RWPE2 (cell line): Measurements from ENCODE around the gene SYNPO2L.
A peak's percentile ranks its signal among the peaks of the same experiment; 100 is the strongest.
"Not testable (repeated sequence)": the region's sequence is repeated elsewhere in the genome, so short reads cannot be mapped to it uniquely, and the experiment has no call there.

Experiments used
- ATAC-seq: fragments of 200-7000 bp; cut with Tn5 transposase; 3 replicates; pipeline ENCODE4 v1.9.1; 2021; ENCODE audit warnings: low read depth
- DNase-seq: peaks from one replicate; pipeline ENCODE4 v3.0.0-alpha.2; 2020; ENCODE audit warnings: low spot score
- H3K27ac ChIP-seq: fragments of 450-650 bp; 2 replicates; pipeline ENCODE4 v1.5.1; 2017; ENCODE audit warnings: mild to moderate bottlenecking; ENCODE audit not compliant: poor library complexity, severe bottlenecking
- H3K27me3 ChIP-seq: fragments of 250-450 bp; sonication (Bioruptor Pico); 2 replicates; pipeline ENCODE4 v1.5.1; 2021; ENCODE audit warnings: mild to moderate bottlenecking, moderate library complexity; ENCODE audit not compliant: insufficient read depth, poor library complexity, severe bottlenecking
- H3K36me3 ChIP-seq: fragments of 250-450 bp; sonication (Bioruptor Pico); 2 replicates; pipeline ENCODE4 v1.5.1; 2020; ENCODE audit warnings: low read depth, mild to moderate bottlenecking, moderate library complexity
- H3K4me1 ChIP-seq: fragments of 250-450 bp; sonication (Bioruptor Pico); 2 replicates; pipeline ENCODE4 v1.5.1; 2021; ENCODE audit warnings: mild to moderate bottlenecking, moderate library complexity; ENCODE audit not compliant: insufficient read depth, poor library complexity, severe bottlenecking
- H3K4me3 ChIP-seq: fragments of 250-450 bp; sonication (Bioruptor Pico); 2 replicates; pipeline ENCODE4 v1.5.1; 2021; ENCODE audit warnings: mild to moderate bottlenecking, moderate library complexity; ENCODE audit not compliant: severe bottlenecking
- H3K9me3 ChIP-seq: fragments of 250-450 bp; sonication (Bioruptor Pico); 2 replicates; pipeline ENCODE4 v1.5.1; 2021; ENCODE audit warnings: mild to moderate bottlenecking, moderate library complexity; ENCODE audit not compliant: severe bottlenecking
- TF ChIP-seq, protein P1 (sequence below): fragments of 450-650 bp; IDR thresholded peaks from one replicate; pipeline ENCODE4 v1.5.1; 2017; ENCODE audit warnings: mild to moderate bottlenecking, moderate library complexity; ENCODE audit not compliant: poor library complexity, severe bottlenecking

Gene SYNPO2L

DNA sequence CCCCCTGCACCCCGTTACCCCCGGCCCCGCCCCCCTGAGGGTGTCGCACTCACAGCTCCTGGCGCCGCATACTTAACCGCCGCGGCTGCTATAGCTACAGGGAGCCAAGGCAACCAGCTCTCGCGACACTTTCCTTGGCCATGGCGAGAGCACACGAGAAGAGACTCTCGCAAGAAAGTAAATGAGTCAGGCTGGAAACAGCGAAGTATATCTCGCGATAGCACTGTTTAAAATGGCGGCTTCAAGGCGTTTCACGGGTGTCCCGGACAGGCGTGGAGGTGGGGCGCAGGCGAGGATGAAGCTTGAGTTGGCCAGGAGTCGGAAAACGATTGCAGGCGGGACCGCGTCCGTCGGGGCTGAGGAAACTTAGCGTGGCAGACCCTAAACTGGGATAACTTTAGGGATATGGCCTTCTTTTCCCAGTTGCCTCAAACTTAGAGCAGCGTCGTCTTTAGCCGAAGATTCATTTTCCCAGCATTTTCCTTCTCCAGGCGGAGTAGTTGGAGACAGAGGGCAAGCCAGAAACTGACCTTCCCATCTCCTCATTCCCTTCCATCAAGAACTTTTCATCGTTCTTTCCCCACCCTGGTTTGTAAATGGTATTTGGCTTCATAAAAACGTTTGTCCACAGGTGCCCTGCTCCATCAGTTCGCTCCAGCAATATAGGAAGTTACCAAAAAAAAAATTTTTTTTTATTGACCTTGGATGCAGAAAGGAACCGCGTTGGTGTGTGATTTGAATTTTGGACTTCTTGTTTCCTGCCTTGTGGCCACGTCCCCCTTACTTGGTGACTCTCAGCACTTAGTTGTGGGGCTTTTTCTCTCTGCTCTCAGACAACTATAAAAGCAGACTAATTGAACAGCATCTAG is 29.7 kb downstream of the SYNPO2L start:
- peaks cover 14% of the 10 kb centered on the region for H3K4me1 ChIP-seq
- TF ChIP-seq, protein P1, sequence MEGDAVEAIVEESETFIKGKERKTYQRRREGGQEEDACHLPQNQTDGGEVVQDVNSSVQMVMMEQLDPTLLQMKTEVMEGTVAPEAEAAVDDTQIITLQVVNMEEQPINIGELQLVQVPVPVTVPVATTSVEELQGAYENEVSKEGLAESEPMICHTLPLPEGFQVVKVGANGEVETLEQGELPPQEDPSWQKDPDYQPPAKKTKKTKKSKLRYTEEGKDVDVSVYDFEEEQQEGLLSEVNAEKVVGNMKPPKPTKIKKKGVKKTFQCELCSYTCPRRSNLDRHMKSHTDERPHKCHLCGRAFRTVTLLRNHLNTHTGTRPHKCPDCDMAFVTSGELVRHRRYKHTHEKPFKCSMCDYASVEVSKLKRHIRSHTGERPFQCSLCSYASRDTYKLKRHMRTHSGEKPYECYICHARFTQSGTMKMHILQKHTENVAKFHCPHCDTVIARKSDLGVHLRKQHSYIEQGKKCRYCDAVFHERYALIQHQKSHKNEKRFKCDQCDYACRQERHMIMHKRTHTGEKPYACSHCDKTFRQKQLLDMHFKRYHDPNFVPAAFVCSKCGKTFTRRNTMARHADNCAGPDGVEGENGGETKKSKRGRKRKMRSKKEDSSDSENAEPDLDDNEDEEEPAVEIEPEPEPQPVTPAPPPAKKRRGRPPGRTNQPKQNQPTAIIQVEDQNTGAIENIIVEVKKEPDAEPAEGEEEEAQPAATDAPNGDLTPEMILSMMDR: no peak
- peak; percentile 91 for ATAC-seq
- H3K36me3 ChIP-seq: no peaks in the 10 kb centered on the region; the same call in 1 of the 2 replicates
- no peaks in the 10 kb centered on the region for H3K9me3 ChIP-seq
- peak; percentile 92 for DNase-seq
- H3K27ac ChIP-seq: peak overlapping the region; percentile 60
- peak overlapping the region; percentile 53 for H3K4me3 ChIP-seq
- no peaks in the 10 kb centered on the region for H3K27me3 ChIP-seq

DNA sequence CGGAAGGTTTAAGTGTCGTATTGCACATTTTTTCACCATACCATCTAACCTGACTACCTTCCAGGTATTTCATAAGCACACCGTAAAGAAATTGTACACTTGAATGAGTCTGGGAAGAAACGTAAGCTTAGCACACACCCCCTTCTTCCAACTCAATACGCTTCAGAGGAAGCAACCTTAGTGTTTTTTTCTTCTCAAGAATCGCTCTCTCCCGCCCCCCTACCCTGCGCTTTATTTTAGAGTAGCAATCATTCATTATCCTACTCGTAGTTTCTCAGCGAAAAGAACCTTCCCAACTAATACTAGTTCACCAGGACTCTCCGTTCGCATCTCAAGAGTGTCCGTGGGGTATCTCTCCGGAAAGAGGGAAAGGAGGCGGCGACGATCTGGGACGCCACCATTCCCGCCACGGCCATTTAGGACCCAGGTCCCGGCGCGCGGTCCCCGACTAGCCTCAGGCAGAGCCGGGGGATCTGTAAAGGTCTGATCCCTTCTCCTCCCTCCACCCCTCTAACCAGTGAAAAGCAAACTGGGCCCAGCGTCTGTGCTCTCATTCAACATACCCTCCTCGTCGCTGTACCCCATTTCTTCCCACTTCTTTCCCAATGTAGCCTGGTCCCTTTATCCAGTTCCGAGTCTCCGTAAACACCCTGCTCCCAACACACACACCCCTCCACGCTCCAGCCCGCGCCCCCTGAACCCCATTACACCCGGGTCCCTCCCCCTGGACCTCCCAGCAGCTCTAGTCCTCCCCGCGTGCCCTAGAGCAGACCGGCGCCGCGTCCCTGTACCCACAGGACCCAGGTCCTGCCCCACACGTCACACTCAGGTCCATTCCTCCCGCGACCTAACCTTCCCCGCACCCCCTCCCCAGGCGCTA is 30.6 kb downstream of the SYNPO2L start:
- Histone ChIP-seq H3K4me1 (peaks cover 14% of the 10 kb centered on the region), H3K4me3 (peak overlapping the region; percentile 53), H3K9me3 (no peaks in the 10 kb centered on the region), H3K36me3 (no peaks in the 10 kb centered on the region; the same call in 1 of the 2 replicates), H3K27me3 (no peaks in the 10 kb centered on the region), H3K27ac (peak overlapping the region; percentile 60)
- TF ChIP-seq, protein P1: no peak
- peak; percentile 60 for ATAC-seq
- DNase-seq: no peak

DNA sequence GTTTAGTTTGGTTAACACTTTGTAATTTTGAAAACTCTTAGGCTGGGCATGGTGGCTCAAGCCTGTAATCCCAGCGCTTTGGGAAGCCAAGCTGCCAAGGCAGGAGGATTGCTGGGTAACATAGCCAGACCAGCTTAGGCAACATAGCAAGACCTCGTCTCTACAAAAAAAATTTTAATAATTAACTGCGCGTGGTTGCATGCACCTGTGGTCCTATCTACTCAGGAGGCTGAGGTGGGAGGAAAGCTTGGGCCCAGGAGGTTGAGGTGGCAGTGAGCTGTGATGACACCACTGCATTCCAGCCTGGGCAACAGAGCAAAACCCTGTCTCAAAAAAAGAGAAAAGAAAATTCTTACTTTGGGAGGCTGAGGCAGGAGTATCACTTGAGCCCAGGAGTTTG is 32.8 kb downstream of the SYNPO2L start:
- no peaks in the 10 kb centered on the region; the same call in 1 of the 2 replicates for H3K36me3 ChIP-seq
- TF ChIP-seq, protein P1: no peak
- no peak overlapping the region for H3K27ac ChIP-seq
- DNase-seq (no peak), ATAC-seq (no peak)
- H3K4me3 ChIP-seq: no peak overlapping the region
- peaks cover 14% of the 10 kb centered on the region for H3K4me1 ChIP-seq
- H3K9me3 ChIP-seq: no peaks in the 10 kb centered on the region
- H3K27me3 ChIP-seq: no peaks in the 10 kb centered on the region

DNA sequence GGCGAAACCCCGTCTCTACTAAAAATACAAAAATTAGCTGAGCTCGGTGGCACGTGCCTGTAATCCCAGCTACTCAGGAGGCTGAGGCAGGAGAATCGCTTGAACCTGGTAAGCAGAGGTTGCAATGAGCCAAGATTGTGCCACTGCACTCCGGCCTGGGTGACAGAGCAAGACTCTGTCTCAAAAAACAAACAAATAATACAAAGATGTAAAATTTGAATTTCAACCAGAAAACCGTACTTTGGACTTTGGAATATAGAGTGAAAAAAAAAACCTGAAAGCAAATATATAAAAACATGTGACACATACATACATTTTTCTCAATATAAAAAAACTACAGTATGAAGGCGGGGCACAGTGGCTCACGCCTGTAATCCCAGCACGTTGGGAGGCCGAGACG is 34.9 kb downstream of the SYNPO2L start:
- not testable (repeated sequence) for H3K4me3 ChIP-seq, H3K9me3 ChIP-seq, H3K4me1 ChIP-seq, ATAC-seq, H3K27ac ChIP-seq, DNase-seq, H3K36me3 ChIP-seq, H3K27me3 ChIP-seq

DNA sequence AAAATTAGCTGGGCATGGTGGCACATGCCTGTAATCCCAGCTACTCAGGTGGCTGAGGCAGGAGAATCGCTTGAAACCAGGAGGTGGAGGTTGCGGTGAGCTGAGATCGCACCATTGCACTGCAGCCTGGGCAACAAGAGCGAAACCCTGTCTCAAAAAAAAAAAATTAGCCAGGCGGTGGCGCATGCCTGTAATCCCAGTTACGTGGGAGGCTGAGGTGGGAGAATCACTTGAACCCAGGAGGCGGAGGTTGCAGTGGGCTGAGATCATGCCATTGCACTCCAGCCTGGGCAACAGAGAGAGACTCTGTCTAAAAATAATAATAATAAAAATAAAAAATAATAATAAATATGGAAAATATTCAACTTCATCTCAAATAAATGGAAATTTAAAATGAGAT is 38.7 kb downstream of the SYNPO2L start:
- not testable (repeated sequence) for H3K9me3 ChIP-seq, H3K4me3 ChIP-seq, H3K36me3 ChIP-seq, ATAC-seq, H3K4me1 ChIP-seq, H3K27me3 ChIP-seq, DNase-seq, H3K27ac ChIP-seq
